DOHH2 (cell line): Measurements from ENCODE around the gene PYGO2.

Experiments used
- H3F3A ChIP-seq: fragments of 200-600 bp; sonication (generic), shearing (Covaris generic); 2 replicates; pipeline ENCODE4 v1.6.0; 2016; ENCODE audit warnings: antibody characterized with exemption, mild to moderate bottlenecking; ENCODE audit not compliant: control insufficient read depth, insufficient read depth
- H3K27ac ChIP-seq: fragments of 200-600 bp; sonication (generic); 2 replicates; pipeline ENCODE4 v1.5.1; 2014; ENCODE audit warnings: low read depth, mild to moderate bottlenecking, low read length, moderate library complexity
- H3K27me3 ChIP-seq: fragments of 200-600 bp; sonication (generic); 2 replicates; pipeline ENCODE4 v1.6.1; 2014; ENCODE audit warnings: mild to moderate bottlenecking, low read length, mixed read lengths; ENCODE audit not compliant: control insufficient read depth
- H3K36me3 ChIP-seq: fragments of 200-600 bp; sonication (generic); 2 replicates; pipeline ENCODE4 v1.6.1; 2014; ENCODE audit warnings: mild to moderate bottlenecking, low read length, moderate library complexity, mixed read lengths; ENCODE audit not compliant: control insufficient read depth
- H3K4me1 ChIP-seq: fragments of 200-600 bp; sonication (generic); 2 replicates; pipeline ENCODE4 v1.6.1; 2014; ENCODE audit warnings: mild to moderate bottlenecking, low read length, mixed read lengths; ENCODE audit not compliant: control insufficient read depth
- H3K4me2 ChIP-seq: fragments of 200-600 bp; sonication (generic); 2 replicates; pipeline ENCODE4 v1.6.0; 2014; ENCODE audit warnings: mild to moderate bottlenecking, low read length, moderate library complexity
- H3K4me3 ChIP-seq: fragments of 200-600 bp; sonication (generic); 2 replicates; pipeline ENCODE4 v1.5.1; 2014; ENCODE audit warnings: mild to moderate bottlenecking, low read length, mixed read lengths
- H3K79me2 ChIP-seq: fragments of 200-600 bp; sonication (generic); 2 replicates; pipeline ENCODE4 v1.6.1; 2014; ENCODE audit warnings: mild to moderate bottlenecking, low read length, mixed read lengths; ENCODE audit not compliant: control insufficient read depth
- H3K9me2 ChIP-seq: fragments of 200-600 bp; sonication (generic); replicated peaks from 2 replicates; pipeline ENCODE4 v1.6.1; 2014; ENCODE audit warnings: mild to moderate bottlenecking, low read length, mixed read lengths; ENCODE audit not compliant: control insufficient read depth
- H3K9me3 ChIP-seq: fragments of 200-600 bp; sonication (generic); 2 replicates; pipeline ENCODE4 v1.6.1; 2014; ENCODE audit warnings: antibody characterized with exemption, low read length, mixed read lengths; ENCODE audit not compliant: control insufficient read depth, insufficient read depth
- H4K20me1 ChIP-seq: fragments of 200-600 bp; sonication (generic); 2 replicates; pipeline ENCODE4 v1.6.0; 2014; ENCODE audit warnings: low read depth, mild to moderate bottlenecking, antibody characterized with exemption, low read length, moderate library complexity; ENCODE audit not compliant: control insufficient read depth, insufficient read depth
- CTCF ChIP-seq: fragments of 200-600 bp; sonication (generic); IDR thresholded peaks from one replicate; pipeline ENCODE4 v1.5.1; 2014; ENCODE audit warnings: antibody characterized with exemption, mild to moderate bottlenecking, low read depth, low read length; ENCODE audit not compliant: poor library complexity, severe bottlenecking
- EZH2phosphoT487 ChIP-seq: fragments of 200-600 bp; sonication (generic); IDR thresholded peaks from 2 replicates; pipeline ENCODE4 v1.6.1; 2017; ENCODE audit warnings: borderline replicate concordance, mild to moderate bottlenecking, antibody characterized with exemption, low read length, moderate library complexity, mixed read lengths

PYGO2 gene

DNA sequence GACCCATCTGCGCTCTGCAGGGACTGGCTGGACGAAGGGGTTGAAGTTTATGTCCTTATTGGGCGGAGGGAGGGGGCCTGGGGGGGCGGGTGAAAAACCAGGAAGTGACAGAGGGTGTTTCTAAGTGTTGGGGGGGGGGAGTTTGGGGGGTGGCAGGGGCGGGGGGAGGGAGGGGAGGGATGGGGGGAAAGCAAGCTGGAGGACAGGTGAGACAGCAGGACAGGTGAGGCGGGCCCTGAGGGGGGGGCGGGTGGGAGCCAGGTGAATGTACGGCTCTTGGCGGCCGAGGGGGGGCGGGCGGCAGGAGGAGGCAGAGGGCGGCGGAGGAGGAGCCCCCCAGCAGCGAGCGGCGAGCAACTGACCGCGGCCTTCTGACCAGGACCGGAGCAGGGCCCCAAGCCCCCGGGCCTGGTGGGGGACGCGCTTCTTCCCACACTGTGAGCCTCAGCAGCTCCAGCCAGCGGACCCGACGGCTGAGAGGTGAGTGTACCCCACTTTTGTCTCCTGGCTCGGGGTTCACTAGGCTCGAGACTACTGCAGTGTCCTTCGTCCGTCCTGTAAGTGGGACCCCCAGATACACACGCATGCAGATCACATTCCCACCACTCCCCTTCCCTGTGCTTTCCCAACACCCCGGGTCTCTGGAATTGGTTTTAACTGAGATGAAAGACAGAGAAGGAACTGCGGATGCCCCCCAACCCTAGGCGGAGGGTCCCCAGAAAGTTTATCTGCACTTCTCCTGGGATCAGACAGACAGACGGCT lies 41.1 kb upstream of the PYGO2 start, which contains the start of gene ZBTB7B:
Gene ZBTB7B (plus strand): TSS at position 339 of the 763 bp plus-strand sequence. CDS start 11,859 bp downstream, outside the sequence.
- Histone ChIP-seq H3K9me3 (no peaks in the 10 kb centered on the region), H3K4me1 (peaks cover 69% of the 10 kb centered on the region), H3K4me3 (peak within 1 kb of the TSS; percentile 93), H3K27me3 (no peaks in the 10 kb centered on the region), H3K4me2 (peak within 1 kb of the TSS; percentile 93), H3K9me2 (no peaks in the 10 kb centered on the region), H3F3A (peaks cover 33% of the 10 kb centered on the region), H3K27ac (peak within 1 kb of the TSS; percentile 80), H4K20me1 (no peaks in the 10 kb centered on the region), H3K36me3 (no peaks in the 10 kb centered on the region), H3K79me2 (peaks cover 28% of the 10 kb centered on the region)
- TF ChIP-seq CTCF (no peak), EZH2phosphoT487 (no peak; the same call in 1 of the 2 replicates)

DNA sequence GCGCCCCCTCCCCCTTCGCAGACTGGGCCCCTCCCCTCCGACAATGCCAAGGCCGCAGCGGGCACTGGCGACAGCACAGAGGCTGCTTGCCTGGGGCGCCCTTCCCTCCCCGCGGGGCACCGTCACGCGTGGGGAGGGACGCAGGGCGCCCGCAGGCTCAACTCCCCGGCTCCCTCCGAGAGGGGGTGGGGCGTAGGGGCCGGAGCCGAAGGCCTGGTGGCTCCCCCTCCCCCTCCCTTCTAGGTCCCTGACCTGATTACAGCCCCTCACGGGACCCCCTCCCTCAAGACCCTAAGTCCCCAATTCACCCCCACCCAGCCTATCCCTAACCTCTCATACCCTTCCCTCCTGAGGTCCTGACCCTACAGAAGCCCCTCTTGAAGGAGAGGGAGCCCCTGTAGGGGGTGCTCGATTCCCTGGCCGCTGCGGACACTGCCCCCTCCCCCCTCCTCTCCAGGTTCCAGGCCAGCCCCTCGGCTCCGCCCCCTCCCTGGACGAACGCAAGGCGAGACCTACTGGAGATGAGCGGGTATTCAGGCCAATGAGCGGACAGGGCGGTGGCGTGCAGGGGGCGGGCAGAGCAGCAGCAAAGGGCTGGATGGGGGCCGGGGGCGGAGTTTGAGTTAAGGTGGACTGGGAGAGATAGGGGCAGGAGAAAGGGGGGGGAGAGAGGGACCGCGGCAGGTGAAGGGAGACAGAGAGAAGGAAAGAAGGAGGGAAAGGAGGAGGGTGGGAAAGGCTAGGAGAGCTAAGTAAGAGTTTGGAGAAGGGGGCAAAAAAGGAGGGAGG lies 40.3 kb upstream of the PYGO2 start:
- Histone ChIP-seq H3K36me3 (no peaks in the 10 kb centered on the region), H3K4me3 (peak overlapping the region; percentile 92), H3F3A (peaks cover 36% of the 10 kb centered on the region), H3K4me2 (peak overlapping the region; percentile 81), H3K27ac (peak overlapping the region; percentile 80), H3K9me3 (no peaks in the 10 kb centered on the region), H3K79me2 (peaks cover 26% of the 10 kb centered on the region), H3K9me2 (no peaks in the 10 kb centered on the region), H4K20me1 (no peaks in the 10 kb centered on the region), H3K4me1 (peaks cover 62% of the 10 kb centered on the region), H3K27me3 (no peaks in the 10 kb centered on the region)
- TF ChIP-seq CTCF, result peak; percentile 57
- no peak for TF ChIP-seq EZH2phosphoT487

DNA sequence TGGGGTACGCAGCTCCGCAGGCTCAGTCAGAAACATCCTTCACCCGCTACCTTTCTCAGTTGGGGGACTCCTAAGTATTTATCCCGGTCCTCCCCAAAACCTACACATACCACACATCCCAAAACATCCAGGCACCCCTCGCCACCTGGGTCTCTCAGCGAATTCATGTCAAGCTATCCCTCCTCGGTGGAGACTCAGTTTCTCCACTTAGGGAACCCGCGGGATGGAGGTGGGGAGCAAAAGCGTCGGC lies 39.8 kb upstream of the PYGO2 start:
- H3K79me2 ChIP-seq, result peaks cover 26% of the 10 kb centered on the region
- H3K27me3 ChIP-seq, result no peaks in the 10 kb centered on the region
- peak overlapping the region; percentile 92 for H3K4me3 ChIP-seq
- H3K9me3 ChIP-seq, result no peaks in the 10 kb centered on the region
- H3K36me3 ChIP-seq, result no peaks in the 10 kb centered on the region
- TF ChIP-seq CTCF (no peak), EZH2phosphoT487 (no peak)
- no peaks in the 10 kb centered on the region for H3K9me2 ChIP-seq
- H4K20me1 ChIP-seq, result no peaks in the 10 kb centered on the region
- H3K4me1 ChIP-seq, result peaks cover 56% of the 10 kb centered on the region
- peak overlapping the region; percentile 81 for H3K4me2 ChIP-seq
- H3K27ac ChIP-seq, result peak overlapping the region; percentile 80
- peaks cover 32% of the 10 kb centered on the region for H3F3A ChIP-seq
